GM10248 (cell line): ENCODE data around the gene KIFC1.
"Not testable (repeated sequence)": the region's sequence is repeated elsewhere in the genome, so short reads cannot be mapped to it uniquely, and the experiment has no call there.

Experiments
- CTCF ChIA-PET: fragments of 300-600 bp; sonication (Branson Sonifier 250); formaldehyde crosslinking; extraction: SDS; loops from one replicate; lab custom pipeline; 2021; ENCODE audit warnings: antibody characterized with exemption; lab: Yijun Ruan, JAX
- POLR2A ChIA-PET: fragments of 350-650 bp; sonication (Branson Sonifier 250); formaldehyde crosslinking; extraction: SDS; loops from one replicate; lab custom pipeline; 2020; ENCODE audit warnings: antibody characterized with exemption; lab: Yijun Ruan, JAX
- DNase-seq: peaks from one replicate; pipeline ENCODE4 v3.0.0; 2012; ENCODE audit errors: extremely low spot score
- TF ChIP-seq, protein P1 (sequence below): IDR thresholded peaks from 2 replicates; pipeline ENCODE4 v1.5.1; 2012; ENCODE audit warnings: mild to moderate bottlenecking, low read depth; ENCODE audit errors: extremely low read depth, missing control alignments, control extremely low read depth

Gene KIFC1

DNA sequence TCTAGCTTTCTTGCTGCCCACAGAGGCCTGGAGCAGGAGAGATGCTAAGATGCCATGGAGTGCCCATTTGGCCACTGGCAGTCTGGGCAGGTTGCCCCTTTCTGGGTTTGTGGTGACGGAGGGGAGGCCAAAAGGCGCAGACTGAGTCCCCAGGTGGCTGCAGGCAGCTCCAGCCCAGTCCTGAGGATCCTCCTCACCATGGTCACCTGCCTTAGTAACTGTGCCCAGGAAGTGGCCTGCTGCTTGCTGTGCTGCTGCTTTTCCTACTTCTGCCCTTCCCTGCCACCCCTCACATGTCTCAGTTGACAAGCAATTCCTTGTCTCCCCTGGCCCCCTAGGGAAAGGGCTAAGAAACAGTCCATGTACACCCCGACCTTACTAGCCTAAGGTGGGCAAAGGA is 35.3 kb upstream of the KIFC1 start:
- no peak for DNase-seq
- TF ChIP-seq, protein P1, sequence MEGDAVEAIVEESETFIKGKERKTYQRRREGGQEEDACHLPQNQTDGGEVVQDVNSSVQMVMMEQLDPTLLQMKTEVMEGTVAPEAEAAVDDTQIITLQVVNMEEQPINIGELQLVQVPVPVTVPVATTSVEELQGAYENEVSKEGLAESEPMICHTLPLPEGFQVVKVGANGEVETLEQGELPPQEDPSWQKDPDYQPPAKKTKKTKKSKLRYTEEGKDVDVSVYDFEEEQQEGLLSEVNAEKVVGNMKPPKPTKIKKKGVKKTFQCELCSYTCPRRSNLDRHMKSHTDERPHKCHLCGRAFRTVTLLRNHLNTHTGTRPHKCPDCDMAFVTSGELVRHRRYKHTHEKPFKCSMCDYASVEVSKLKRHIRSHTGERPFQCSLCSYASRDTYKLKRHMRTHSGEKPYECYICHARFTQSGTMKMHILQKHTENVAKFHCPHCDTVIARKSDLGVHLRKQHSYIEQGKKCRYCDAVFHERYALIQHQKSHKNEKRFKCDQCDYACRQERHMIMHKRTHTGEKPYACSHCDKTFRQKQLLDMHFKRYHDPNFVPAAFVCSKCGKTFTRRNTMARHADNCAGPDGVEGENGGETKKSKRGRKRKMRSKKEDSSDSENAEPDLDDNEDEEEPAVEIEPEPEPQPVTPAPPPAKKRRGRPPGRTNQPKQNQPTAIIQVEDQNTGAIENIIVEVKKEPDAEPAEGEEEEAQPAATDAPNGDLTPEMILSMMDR: no peak
- ChIA-PET CTCF (interaction anchor here (1.0 kb wide), 1 partner anchor 11 kb away, joined by 3 read pairs; no protein-coding TSS in a partner anchor), POLR2A (no interaction called here)

DNA sequence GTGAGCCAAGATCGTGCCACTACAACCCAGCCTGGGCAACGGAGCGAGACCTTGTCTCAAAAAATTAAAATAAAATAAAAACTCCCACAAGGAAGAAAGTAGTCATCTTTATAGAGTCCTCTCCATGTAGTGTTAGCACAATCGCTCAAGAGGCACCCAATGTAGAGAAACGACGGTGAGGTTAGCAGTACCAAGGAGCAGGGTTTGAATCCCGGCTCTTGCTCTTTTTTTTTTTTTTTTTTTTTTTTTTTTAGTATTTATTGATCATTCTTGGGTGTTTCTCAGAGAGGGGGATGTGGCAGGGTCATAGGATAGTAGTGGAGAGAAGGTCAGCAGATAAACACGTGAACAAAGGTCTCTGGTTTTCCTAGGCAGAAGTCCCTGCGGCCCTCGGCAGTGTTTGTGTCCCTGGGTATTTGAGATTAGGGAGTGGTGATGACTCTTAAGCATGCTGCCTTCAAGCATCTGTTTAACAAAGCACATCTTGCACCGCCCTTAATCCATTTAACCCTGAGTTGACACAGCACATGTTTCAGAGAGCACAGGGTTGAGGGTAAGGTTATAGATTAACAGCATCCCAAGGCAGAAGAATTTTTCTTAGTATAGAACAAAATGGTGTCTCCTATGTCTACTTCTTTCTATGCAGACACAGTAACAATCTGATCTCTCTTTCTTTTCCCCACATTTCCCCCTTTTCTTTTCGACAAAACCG is 34.3 kb upstream of the KIFC1 start:
- POLR2A ChIA-PET, DNase-seq: not testable (repeated sequence)
- CTCF ChIA-PET: interaction anchor here (1.0 kb wide), 1 partner anchor 12 kb away, joined by 3 read pairs; no protein-coding TSS in a partner anchor

DNA sequence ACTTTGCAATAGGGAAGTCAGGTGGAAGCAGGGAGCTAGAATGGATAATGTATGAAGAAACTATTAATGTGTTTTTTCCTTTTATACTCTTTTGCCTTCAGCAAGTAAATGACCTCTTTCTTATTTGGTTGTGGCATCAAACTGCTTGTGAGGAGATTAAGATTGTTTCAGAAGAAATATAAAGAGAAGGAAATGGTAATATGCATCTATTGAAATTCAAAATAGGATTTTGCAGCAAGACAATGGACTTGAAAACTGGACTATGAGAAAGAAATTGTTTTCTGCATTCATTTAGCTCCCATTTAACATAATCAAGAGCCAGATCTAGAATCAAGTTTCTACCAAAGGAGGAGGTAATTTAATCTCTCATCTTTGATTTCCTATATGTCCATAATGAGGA is 32.3 kb upstream of the KIFC1 start:
- DNase-seq: no peak
- CTCF ChIA-PET: interaction anchor here (2.1 to 4.5 kb wide), 2 partner anchors 15 to 16 kb away, joined by 7 to 20 read pairs; no protein-coding TSS in a partner anchor
- POLR2A ChIA-PET: no interaction called here
- TF ChIP-seq, protein P1: no peak

DNA sequence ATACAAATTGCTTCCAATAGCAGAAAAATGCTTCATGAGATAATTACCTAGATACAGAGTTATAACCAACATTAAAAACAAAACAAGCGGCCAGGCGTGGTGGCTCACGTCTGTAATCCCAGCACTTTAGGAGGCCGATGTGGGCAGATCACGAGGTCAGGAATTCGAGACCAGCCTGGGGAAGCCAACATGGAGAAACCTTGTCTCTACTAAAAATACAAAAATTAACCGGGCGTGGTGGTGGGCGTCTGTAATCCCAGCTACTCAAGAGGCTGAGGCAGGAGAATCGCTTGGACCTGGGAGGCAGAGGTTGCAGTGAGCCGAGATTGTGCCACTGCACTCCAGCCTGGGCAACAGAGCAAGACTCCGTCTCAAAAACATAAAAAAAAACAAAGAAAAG is 28.1 kb upstream of the KIFC1 start:
- CTCF ChIA-PET: interaction anchor here (4.5 kb wide), 1 partner anchor 19 kb away, joined by 20 read pairs; no protein-coding TSS in a partner anchor
- DNase-seq, POLR2A ChIA-PET: not testable (repeated sequence)

DNA sequence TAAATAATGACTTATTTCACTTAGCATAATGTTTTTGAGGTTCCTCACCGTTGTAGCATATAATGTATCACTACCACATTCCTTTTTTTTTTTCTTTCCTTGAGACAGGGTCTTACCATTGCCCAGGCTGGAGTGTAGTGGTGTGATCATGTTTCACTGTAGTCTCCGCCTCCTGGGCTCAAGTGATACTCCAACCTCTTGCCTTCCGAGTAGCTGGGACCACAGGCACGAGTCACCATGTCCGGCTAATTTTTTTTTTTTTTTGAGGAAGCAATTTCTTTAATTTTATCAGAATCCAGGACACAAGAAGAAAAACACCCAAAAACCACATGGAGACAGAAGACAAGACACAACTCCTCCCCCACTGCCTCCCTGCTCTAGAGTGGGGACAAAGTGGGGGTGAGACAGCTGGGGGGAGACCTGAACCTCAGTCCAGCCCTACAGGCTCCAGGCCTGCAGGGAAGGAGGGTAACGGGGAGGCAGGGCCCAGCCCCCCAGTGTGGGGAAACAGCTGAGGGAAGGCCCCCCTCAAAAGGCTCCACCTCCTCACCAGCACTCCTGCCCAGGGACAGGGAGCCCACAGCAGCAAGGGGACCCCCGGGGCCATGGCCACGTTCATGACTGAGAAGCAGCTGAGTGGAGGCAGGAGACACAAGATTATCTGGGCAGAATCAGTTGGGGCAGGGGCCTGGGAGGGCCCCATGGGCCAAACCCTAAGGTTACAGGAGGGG is 27.0 kb upstream of the KIFC1 start:
- DNase-seq, POLR2A ChIA-PET: not testable (repeated sequence)
- CTCF ChIA-PET: interaction anchor here (1.5 kb wide), 1 partner anchor 19 kb away, joined by 5 read pairs; no protein-coding TSS in a partner anchor

DNA sequence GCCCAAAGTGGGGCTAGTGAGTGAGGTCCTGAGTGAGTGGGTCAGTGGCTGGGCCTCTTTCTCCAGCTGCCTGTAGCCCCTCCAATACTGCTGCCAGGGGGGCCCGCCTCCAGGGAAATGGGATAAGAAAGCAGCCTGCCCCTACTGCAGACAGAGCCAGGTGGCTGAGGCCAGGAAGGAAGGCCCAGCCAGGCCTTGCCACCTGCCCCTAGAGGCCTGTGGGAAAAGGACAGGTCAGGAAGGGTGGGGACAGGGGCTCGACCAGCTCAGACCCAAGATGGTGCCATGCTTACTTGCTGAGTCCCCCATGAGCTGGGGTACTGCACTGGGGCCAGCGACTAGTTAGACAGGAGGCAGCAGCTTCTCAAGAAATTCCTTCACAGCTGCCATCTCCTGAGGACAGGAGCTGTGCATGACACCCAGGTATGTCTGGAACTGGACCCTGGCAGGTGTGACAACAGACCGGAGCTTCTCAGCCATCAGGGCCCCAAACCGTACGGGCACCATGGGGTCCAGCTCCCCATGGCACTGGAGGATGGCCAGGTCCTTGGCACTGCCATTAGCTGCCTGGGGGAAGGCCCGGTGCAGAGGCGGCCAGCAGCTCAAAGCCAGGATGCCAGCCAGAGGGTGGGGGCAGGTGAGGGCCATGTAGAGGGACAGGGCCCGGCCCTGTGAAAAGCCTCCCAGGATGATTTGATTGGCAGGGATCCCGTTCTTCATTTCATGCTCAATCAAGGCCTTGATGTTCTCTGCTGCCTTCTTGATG is 26.2 kb upstream of the KIFC1 start:
- DNase-seq, POLR2A ChIA-PET: not testable (repeated sequence)
- CTCF ChIA-PET: interaction anchor here (0.9 to 1.5 kb wide), 2 partner anchors 20 to 33 kb away, joined by 3 to 5 read pairs; no protein-coding TSS in a partner anchor

DNA sequence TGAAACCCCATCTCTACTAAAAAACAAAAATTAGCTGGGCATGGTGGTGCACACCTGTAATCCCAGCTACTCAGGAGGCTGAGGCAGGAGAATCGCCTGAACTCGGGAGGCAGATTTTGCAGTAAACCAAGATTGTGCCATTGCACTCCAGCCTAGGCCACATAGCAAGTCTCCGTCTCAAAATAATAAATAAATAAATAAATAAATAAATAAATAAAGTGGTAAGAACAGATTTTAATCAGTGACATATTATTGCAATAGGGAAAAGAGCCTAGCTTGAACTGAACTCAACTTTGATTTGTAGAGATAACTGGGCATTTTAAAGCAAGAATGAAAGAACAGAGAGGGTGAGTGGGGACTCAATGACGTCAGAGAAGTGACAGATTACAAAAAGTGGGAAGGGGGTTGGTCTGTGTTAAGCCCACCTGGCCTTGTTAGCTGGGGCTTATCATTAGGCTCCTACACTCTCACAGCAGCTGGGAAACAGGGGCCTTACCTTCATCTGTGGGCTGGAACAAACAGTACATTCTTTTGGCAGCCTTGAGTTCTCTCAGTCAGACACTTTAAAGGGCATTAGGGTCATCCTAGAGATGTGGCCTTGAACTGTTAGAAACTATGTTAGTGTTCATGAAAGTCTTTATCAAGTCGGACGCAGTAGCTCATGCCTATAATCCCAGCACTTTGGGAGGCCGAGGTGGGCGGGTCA is 24.5 kb upstream of the KIFC1 start:
- DNase-seq: no peak
- POLR2A ChIA-PET: no interaction called here
- CTCF ChIA-PET: interaction anchor here (1.2 to 1.5 kb wide), 2 partner anchors 23 to 59 kb away, joined by 3 read pairs; no protein-coding TSS in a partner anchor
- TF ChIP-seq, protein P1: no peak

DNA sequence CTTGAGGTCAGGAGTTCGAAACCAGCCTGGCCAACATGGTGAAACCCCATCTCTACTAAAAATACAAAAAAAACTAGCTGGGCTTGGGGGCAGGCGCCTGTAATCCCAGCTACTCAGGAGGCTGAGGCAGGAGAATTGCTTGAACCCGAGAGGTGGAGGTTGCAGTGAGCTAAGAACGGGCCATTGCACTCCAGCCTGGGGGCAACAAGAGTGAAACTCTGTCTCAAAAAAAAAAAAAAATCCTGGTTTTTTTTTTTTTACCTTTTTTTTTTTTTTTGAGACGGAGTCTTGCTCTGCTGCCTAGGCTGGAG is 24.0 kb upstream of the KIFC1 start:
- POLR2A ChIA-PET: not testable (repeated sequence)

DNA sequence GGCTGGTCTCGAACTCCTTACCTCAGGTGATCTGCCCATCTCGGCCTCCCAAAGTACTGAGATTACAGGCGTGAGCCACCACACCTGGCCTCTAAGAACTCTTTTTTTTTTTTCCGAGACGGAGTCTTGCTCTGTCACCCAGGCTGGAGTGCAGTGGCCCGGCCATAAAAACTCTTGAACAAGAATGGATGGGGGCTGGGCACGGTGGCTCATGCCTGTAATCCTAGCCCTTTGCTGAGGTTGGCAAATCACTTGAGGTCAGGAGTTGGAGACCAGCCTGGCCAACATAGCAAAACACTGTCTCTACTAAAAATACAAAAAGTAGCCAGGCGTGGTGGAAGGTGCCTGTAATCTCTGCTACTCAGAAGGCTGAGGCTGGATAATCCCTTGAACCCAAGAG is 19.7 kb upstream of the KIFC1 start:
- POLR2A ChIA-PET, DNase-seq: not testable (repeated sequence)
- CTCF ChIA-PET: interaction anchor here (1.1 to 1.2 kb wide), 2 partner anchors 10 to 27 kb away, joined by 3 to 5 read pairs; no protein-coding TSS in a partner anchor

More for the DNA sequence above, 24.0 kb upstream of the KIFC1 start:
- not testable (repeated sequence) for DNase-seq
- CTCF ChIA-PET: interaction anchor here (1.2 to 1.5 kb wide), 2 partner anchors 23 to 58 kb away, joined by 3 read pairs; no protein-coding TSS in a partner anchor
